Activated naive CD4-positive, alpha-beta T cell treated with anti-CD3 and anti-CD28 coated beads, Interleukin-2, amount 50 U/mL, for 24 hours (primary cell): ENCODE data around the gene FCN2.
A peak's percentile ranks its signal among the peaks of the same experiment; 100 is the strongest.

Experiments used
- H3K27ac Mint-ChIP-seq: one replicate; pipeline ENCODE4 v1.8.0; 2021; ENCODE audit warnings: mild to moderate bottlenecking, mixed read lengths
- H3K27me3 Mint-ChIP-seq: one replicate; pipeline ENCODE4 v1.8.0; 2021; ENCODE audit warnings: mixed read lengths
- H3K36me3 Mint-ChIP-seq: one replicate; pipeline ENCODE4 v1.8.0; 2021; ENCODE audit warnings: mixed read lengths
- H3K4me1 Mint-ChIP-seq: one replicate; pipeline ENCODE4 v1.8.0; 2021; ENCODE audit warnings: mixed read lengths
- H3K4me3 Mint-ChIP-seq: one replicate; pipeline ENCODE4 v1.8.0; 2021; ENCODE audit warnings: mild to moderate bottlenecking, mixed read lengths
- H3K9me3 Mint-ChIP-seq: one replicate; pipeline ENCODE4 v1.8.0; 2021; ENCODE audit warnings: mixed read lengths

The FCN2 gene

GRCh38 chr9:134918646-134919045 is 38.0 kb downstream of the FCN2 start:
- H3K27ac Mint-ChIP-seq = peak overlapping the region; percentile 53
- H3K27me3 Mint-ChIP-seq = no peaks in the 10 kb centered on the region
- no peaks in the 10 kb centered on the region for H3K4me1 Mint-ChIP-seq
- H3K4me3 Mint-ChIP-seq = no peak overlapping the region
- H3K36me3 Mint-ChIP-seq = no peaks in the 10 kb centered on the region
- H3K9me3 Mint-ChIP-seq = peaks cover 11% of the 10 kb centered on the region

GRCh38 chr9:134919303-134919702 is 38.7 kb downstream of the FCN2 start:
- Mint-ChIP-seq H3K4me1 (no peaks in the 10 kb centered on the region), H3K4me3 (no peak overlapping the region), H3K27ac (no peak overlapping the region), H3K36me3 (no peaks in the 10 kb centered on the region), H3K27me3 (no peaks in the 10 kb centered on the region), H3K9me3 (peaks cover 11% of the 10 kb centered on the region)

- Mint-ChIP-seq H3K27ac (no peak overlapping the region), H3K4me3 (no peak overlapping the region), H3K9me3 (peaks cover 11% of the 10 kb centered on the region), H3K27me3 (no peaks in the 10 kb centered on the region), H3K36me3 (no peaks in the 10 kb centered on the region), H3K4me1 (no peaks in the 10 kb centered on the region)
These were observed 41.7 kb downstream of the FCN2 start for GRCh38 chr9:134922066-134922931.

- Mint-ChIP-seq H3K27me3 (peaks cover 1% of the 10 kb centered on the region), H3K4me1 (no peaks in the 10 kb centered on the region), H3K36me3 (no peaks in the 10 kb centered on the region), H3K9me3 (peaks cover 11% of the 10 kb centered on the region), H3K4me3 (no peak overlapping the region), H3K27ac (no peak overlapping the region)
These were observed 42.3 kb downstream of the FCN2 start for GRCh38 chr9:134922932-134923240.

- H3K36me3 Mint-ChIP-seq = no peaks in the 10 kb centered on the region
- peaks cover 9% of the 10 kb centered on the region for H3K9me3 Mint-ChIP-seq
- H3K4me1 Mint-ChIP-seq = no peaks in the 10 kb centered on the region
- peaks cover 2% of the 10 kb centered on the region for H3K27me3 Mint-ChIP-seq
- H3K4me3 Mint-ChIP-seq = no peak overlapping the region
- no peak overlapping the region for H3K27ac Mint-ChIP-seq
These were observed 42.9 kb downstream of the FCN2 start for GRCh38 chr9:134923466-134923865.

GRCh38 chr9:134925011-134925511 is 44.5 kb downstream of the FCN2 start:
- Mint-ChIP-seq H3K4me1 (no peaks in the 10 kb centered on the region), H3K36me3 (no peaks in the 10 kb centered on the region), H3K27me3 (peaks cover 2% of the 10 kb centered on the region), H3K4me3 (no peak overlapping the region), H3K9me3 (no peaks in the 10 kb centered on the region), H3K27ac (no peak overlapping the region)

GRCh38 chr9:134928436-134929192 is 48.0 kb downstream of the FCN2 start:
- Mint-ChIP-seq H3K4me1 (no peaks in the 10 kb centered on the region), H3K9me3 (no peaks in the 10 kb centered on the region), H3K27me3 (peaks cover 11% of the 10 kb centered on the region)

GRCh38 chr9:134929193-134930158 is 48.9 kb downstream of the FCN2 start:
- Mint-ChIP-seq H3K27me3 (peaks cover 11% of the 10 kb centered on the region), H3K9me3 (no peaks in the 10 kb centered on the region), H3K4me3 (no peak overlapping the region), H3K27ac (peak overlapping the region; percentile 43), H3K36me3 (no peaks in the 10 kb centered on the region), H3K4me1 (no peaks in the 10 kb centered on the region)

More at GRCh38 chr9:134928436-134929192, 48.0 kb downstream of the FCN2 start:
- Mint-ChIP-seq H3K36me3 (no peaks in the 10 kb centered on the region), H3K4me3 (no peak overlapping the region), H3K27ac (no peak overlapping the region)

- Mint-ChIP-seq H3K4me1 (no peaks in the 10 kb centered on the region), H3K27me3 (peaks cover 11% of the 10 kb centered on the region), H3K4me3 (no peak overlapping the region), H3K9me3 (no peaks in the 10 kb centered on the region), H3K36me3 (no peaks in the 10 kb centered on the region), H3K27ac (no peak overlapping the region)
These were observed 49.8 kb downstream of the FCN2 start for GRCh38 chr9:134930398-134930797.

- Mint-ChIP-seq H3K9me3 (no peaks in the 10 kb centered on the region), H3K27me3 (peaks cover 11% of the 10 kb centered on the region), H3K4me3 (no peak overlapping the region), H3K27ac (no peak overlapping the region), H3K36me3 (no peaks in the 10 kb centered on the region), H3K4me1 (no peaks in the 10 kb centered on the region)
These were observed 51.6 kb downstream of the FCN2 start for GRCh38 chr9:134932171-134932570.

GRCh38 chr9:134932606-134933005 is 52.0 kb downstream of the FCN2 start:
- no peak overlapping the region for H3K27ac Mint-ChIP-seq

GRCh38 chr9:134933076-134933659 is 52.6 kb downstream of the FCN2 start:
- Mint-ChIP-seq H3K27ac (no peak overlapping the region), H3K36me3 (no peaks in the 10 kb centered on the region), H3K4me3 (no peak overlapping the region), H3K9me3 (no peaks in the 10 kb centered on the region), H3K27me3 (peaks cover 10% of the 10 kb centered on the region), H3K4me1 (no peaks in the 10 kb centered on the region)

More at GRCh38 chr9:134932606-134933005, 52.0 kb downstream of the FCN2 start:
- no peak overlapping the region for H3K4me3 Mint-ChIP-seq
- peaks cover 11% of the 10 kb centered on the region for H3K27me3 Mint-ChIP-seq
- no peaks in the 10 kb centered on the region for H3K4me1 Mint-ChIP-seq
- no peaks in the 10 kb centered on the region for H3K9me3 Mint-ChIP-seq
- no peaks in the 10 kb centered on the region for H3K36me3 Mint-ChIP-seq

GRCh38 chr9:134935056-134935640 is 54.5 kb downstream of the FCN2 start:
- peaks cover 10% of the 10 kb centered on the region for H3K27me3 Mint-ChIP-seq
- H3K4me3 Mint-ChIP-seq = no peak overlapping the region
- no peak overlapping the region for H3K27ac Mint-ChIP-seq
- H3K4me1 Mint-ChIP-seq = no peaks in the 10 kb centered on the region
- H3K9me3 Mint-ChIP-seq = no peaks in the 10 kb centered on the region
- no peaks in the 10 kb centered on the region for H3K36me3 Mint-ChIP-seq

GRCh38 chr9:134935701-134936345 is 55.2 kb downstream of the FCN2 start:
- H3K27ac Mint-ChIP-seq = no peak overlapping the region
- no peak overlapping the region for H3K4me3 Mint-ChIP-seq
- peaks cover 6% of the 10 kb centered on the region for H3K27me3 Mint-ChIP-seq

More at GRCh38 chr9:134935701-134936345, 55.2 kb downstream of the FCN2 start:
- Mint-ChIP-seq H3K4me1 (no peaks in the 10 kb centered on the region), H3K36me3 (no peaks in the 10 kb centered on the region), H3K9me3 (no peaks in the 10 kb centered on the region)
